Measurements from ENCODE around the gene GOSR2. TPM values are rescaled to one million over a fixed set of nuclear protein-coding genes. Genes with fewer than 3 reads are reported as not detected.

GOSR2 gene
- total and polyA plus RNA-seq, 9 of the 15 experiments (the other 6 are each of a cell fraction or from before 2014, with no cell fraction given), result 32.7 to 96.3 (median 48.9) TPM

DNA sequence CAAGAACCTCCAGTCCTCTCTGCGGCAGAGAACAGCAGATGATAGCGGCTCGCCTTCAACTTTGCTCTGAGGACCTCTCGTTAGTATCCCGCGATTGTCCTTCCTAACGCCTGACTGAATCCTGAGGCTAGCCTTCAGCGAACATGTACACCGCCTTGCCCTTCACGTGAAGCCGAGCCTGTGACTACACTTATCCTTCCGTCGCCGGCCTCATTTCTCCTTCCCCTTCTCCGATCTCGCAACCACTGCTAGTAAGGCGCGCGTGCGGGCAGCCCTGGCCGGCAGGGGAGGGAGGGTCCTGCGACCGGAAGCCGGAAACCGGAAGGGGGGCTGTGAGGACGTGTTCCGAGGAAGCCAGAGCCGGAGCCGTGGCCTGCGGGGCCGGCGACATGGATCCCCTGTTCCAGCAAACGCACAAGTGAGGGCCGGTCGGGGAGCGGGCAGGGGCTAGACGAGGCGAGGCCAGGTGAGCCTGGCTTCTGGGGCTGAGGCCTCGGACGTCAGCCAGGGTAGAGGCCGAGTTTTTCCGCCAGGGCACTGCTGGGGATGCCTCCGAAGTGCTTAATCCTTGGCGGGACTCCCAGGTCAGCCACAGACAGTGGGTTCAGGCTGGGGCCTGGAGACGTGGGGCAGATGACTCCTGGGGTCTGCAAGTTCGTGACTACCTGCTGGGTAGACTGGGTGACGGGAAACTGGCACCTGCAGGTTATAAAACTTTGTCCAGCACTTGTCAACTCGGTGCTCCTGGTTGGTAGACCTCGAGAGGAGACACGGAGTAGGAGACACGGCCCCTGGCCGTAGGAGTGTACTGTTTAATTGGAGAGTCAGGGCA is at the start of gene GOSR2 (continued):
- TF ChIP-seq RBM14 (IDR thresholded peaks at IDR 0.05; ENCODE audit: borderline replicate concordance, insufficient read depth, low read depth, low read length), result no peak
- TF ChIP-seq, protein P1, sequence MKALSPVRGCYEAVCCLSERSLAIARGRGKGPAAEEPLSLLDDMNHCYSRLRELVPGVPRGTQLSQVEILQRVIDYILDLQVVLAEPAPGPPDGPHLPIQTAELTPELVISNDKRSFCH (CRISPR knock-in tag; IDR thresholded peaks at IDR 0.05), result no peak
- TF ChIP-seq, protein P1 (tag; IDR thresholded peaks at IDR 0.05), result peak; percentile 84
- no peak for TF ChIP-seq ZC3H8 (IDR thresholded peaks at IDR 0.05)
- TF ChIP-seq TBP (optimal IDR thresholded peaks at IDR 0.05; ENCODE audit: low read depth, low read length), result peak; percentile 79
- peak; percentile 100 for TF ChIP-seq RBFOX2 (IDR thresholded peaks at IDR 0.05; ENCODE audit: low read depth, low read length)
- no peak for TF ChIP-seq ZNF76 (CRISPR knock-in tag; IDR thresholded peaks at IDR 0.05; ENCODE audit: borderline replicate concordance)
- TF ChIP-seq RFX7 (CRISPR knock-in tag; IDR thresholded peaks at IDR 0.05), result no peak
- no peak for TF ChIP-seq ARID2 (IDR thresholded peaks at IDR 0.05)
- TF ChIP-seq, protein P2, sequence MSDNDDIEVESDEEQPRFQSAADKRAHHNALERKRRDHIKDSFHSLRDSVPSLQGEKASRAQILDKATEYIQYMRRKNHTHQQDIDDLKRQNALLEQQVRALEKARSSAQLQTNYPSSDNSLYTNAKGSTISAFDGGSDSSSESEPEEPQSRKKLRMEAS (CRISPR knock-in tag; IDR thresholded peaks at IDR 0.05), result peak; percentile 80
- TF ChIP-seq ZNF668 (CRISPR knock-in tag; IDR thresholded peaks at IDR 0.05), result no peak
- TF ChIP-seq SMAD3 (CRISPR knock-in tag; conservative IDR thresholded peaks at IDR 0.05), result no peak
- TF ChIP-seq PCBP1 (IDR thresholded peaks at IDR 0.05; ENCODE audit: low read depth, low read length, poor library complexity, severe bottlenecking), result peak; percentile 79
- no peak for TF ChIP-seq ZNF780A (CRISPR knock-in tag; IDR thresholded peaks at IDR 0.05)
- no peak for TF ChIP-seq ZNF174 (CRISPR knock-in tag; IDR thresholded peaks at IDR 0.05)
- TF ChIP-seq, protein P3, sequence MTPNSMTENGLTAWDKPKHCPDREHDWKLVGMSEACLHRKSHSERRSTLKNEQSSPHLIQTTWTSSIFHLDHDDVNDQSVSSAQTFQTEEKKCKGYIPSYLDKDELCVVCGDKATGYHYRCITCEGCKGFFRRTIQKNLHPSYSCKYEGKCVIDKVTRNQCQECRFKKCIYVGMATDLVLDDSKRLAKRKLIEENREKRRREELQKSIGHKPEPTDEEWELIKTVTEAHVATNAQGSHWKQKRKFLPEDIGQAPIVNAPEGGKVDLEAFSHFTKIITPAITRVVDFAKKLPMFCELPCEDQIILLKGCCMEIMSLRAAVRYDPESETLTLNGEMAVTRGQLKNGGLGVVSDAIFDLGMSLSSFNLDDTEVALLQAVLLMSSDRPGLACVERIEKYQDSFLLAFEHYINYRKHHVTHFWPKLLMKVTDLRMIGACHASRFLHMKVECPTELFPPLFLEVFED (CRISPR knock-in tag; conservative IDR thresholded peaks at IDR 0.05), result peak; percentile 69; the same call in 1 of the 2 replicates
- TF ChIP-seq ZNF444 (CRISPR knock-in tag; IDR thresholded peaks at IDR 0.05), result no peak
- TF ChIP-seq ZNF57 (CRISPR knock-in tag; IDR thresholded peaks at IDR 0.05), result no peak
- no peak for TF ChIP-seq MED1 (CRISPR knock-in tag; IDR thresholded peaks at IDR 0.05; ENCODE audit: borderline replicate concordance)
- TF ChIP-seq ZNF785 (CRISPR knock-in tag; IDR thresholded peaks at IDR 0.05), result no peak
- TF ChIP-seq HDAC2 (IDR thresholded peaks at IDR 0.05), result 0 out of 2 replicates have a peak, but pooled peaks have one; percentile 63
- TF ChIP-seq ZNF778 (CRISPR knock-in tag; IDR thresholded peaks at IDR 0.05), result no peak
- TF ChIP-seq GATAD2B (IDR thresholded peaks at IDR 0.05; ENCODE audit: borderline replicate concordance), result peak; percentile 63; the same call in 1 of the 2 replicates
- TF ChIP-seq LCOR (CRISPR knock-in tag; IDR thresholded peaks at IDR 0.05), result peak; percentile 71; the same call in 1 of the 2 replicates
- TF ChIP-seq CBX1 (IDR thresholded peaks at IDR 0.05; ENCODE audit: low read depth), result no peak
